AG10803 (cell line): ENCODE measurements around the gene ELL.

Source experiments
- DNase-seq: peaks from one replicate; pipeline ENCODE4 v3.0.0; 2010; ENCODE audit warnings: low read depth
- H3K4me3 ChIP-seq: 2 replicates; pipeline ENCODE4 v1.5.1; 2011; ENCODE audit warnings: mild to moderate bottlenecking, low read length, control low read depth
- CTCF ChIP-seq: conservative IDR thresholded peaks from 2 replicates; pipeline ENCODE4 v1.5.1; 2011; ENCODE audit warnings: mild to moderate bottlenecking, low read length, control low read depth, inconsistent platforms

The ELL gene

DNA sequence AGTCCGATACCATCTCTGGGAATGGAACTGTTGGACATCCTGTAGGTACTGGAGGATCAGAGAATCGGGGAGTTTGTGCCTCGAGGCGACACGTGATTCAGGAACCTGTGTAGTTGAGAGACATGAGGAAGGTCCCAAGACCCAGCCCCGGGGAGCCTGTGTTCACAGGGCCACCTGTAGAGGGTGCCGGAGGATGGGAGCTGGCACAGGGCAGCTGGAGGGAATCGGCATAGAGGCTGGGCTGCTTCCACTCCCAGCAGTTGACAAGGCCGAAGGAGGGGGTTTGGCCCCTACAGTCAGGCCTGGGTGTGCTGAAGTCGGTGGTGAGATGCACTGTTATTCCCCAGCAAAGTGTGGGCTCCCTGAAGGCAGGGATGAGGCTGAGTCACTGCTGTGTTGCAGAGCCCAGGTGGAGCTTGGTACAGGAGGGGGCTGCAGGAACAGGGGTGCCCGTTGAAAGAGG, 81.4 kb downstream of the ELL start:
- TF ChIP-seq CTCF, result peak; percentile 23; the same call in 1 of the 2 replicates
- no peak overlapping the region for H3K4me3 ChIP-seq
- DNase-seq, result no peak

GRCh38 chr19:18439910-18440237, 82.0 kb downstream of the ELL start:
- TF ChIP-seq CTCF, result no peak
- no peak for DNase-seq
- no peak overlapping the region for H3K4me3 ChIP-seq

DNA sequence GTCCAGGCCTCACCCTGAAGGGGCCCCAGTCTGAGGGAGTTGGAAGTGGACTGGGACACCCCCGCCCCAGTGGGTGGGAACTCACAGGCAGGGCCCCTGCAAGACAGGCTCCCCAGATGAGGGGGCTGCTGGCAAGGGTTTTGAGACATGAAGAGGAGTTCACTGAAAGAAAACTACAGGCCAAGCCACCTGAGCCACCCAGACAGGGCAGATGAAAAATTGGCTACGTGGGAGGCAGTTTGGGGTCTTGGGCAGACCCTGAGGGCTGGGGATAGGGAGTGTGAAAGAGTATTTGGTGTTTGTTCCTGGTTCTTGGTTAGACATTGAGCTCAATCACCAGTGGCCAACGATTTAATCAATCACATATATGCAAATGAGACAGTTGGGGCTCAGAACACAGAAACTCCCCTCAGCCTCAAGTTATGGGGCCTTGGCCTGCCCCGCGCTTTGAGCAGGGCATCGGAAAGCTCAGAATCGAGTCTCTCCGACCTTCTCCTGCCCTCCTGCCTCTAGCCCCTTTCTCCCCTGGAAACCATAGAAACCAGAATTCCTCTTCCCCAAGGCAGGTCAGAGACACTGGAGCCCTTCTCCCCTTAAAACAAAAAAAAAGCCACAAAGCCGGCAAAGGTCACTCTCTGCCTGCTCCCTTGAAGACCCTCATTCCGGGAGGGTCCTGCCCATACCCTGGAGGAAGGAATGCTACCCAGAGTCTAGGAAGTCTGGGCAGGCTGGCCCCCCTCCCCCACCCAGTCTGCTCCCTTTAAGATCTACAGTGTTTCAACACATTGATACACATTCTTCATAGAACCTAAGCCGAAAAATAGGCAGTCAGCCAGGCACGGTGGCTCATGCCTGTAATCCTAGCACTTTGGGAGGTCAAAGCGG, 82.6 kb downstream of the ELL start:
- peak; percentile 58 for DNase-seq
- H3K4me3 ChIP-seq, result no peak overlapping the region
- no peak for TF ChIP-seq CTCF

- TF ChIP-seq CTCF, result no peak
- no peak overlapping the region; the same call in 1 of the 2 replicates for H3K4me3 ChIP-seq
- no peak for DNase-seq
Observed at GRCh38 chr19:18438331-18439024, 83.4 kb downstream of the ELL start.

DNA sequence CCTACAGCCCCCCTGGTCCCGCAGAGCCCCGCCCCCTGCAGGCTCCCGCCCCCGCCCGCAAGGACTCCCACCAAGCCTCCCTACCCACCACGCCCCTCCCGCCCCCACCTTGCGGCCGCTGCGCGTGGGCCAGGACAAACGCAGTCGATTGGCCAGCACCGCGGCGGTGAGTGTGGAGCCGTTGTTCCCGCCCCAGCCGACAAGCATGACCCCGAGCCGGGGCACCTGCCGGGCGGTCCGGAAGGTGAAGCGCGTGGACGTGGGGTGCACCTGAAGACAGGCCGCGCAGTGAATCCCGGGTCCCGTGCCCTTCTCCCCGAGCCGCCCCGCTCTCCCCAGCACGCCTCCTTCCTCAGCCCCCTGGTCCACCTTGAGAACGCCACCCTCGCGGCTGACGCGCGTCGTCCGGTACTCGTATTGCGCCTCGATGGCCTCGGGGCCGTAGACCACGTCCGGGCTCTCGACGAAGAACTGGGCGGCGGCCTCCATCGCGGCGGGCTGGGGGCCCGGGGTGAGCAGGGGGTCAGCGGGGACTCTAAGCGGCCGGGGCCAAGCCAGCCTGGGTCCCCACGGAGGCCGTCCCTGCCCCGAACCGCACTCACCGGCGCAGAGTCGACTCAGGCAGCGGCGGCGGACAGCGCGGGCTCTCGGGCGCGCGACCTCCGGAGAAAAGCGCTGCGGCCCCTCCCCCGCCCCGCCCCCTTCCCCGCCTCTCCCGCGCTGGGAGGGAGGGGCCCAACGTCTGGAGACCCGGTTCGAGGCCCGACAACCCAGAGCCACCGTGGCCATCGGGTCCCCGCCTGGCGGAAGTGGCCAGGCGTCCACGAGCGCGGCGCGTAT, 84.2 kb downstream of the ELL start, which contains the start of gene ISYNA1:
TSS of gene ISYNA1 (minus strand) at position 643 of the 840 bp plus-strand sequence. CDS start at position 489, 154 bp downstream.
- TF ChIP-seq CTCF, result no peak
- DNase-seq, result no peak

GRCh38 chr19:18436671-18437490, 85.0 kb downstream of the ELL start:
- no peak for TF ChIP-seq CTCF

More for the DNA sequence above, 84.2 kb downstream of the ELL start, which contains the start of gene ISYNA1:
- H3K4me3 ChIP-seq, result peak within 1 kb of the TSS; percentile 59

More at GRCh38 chr19:18436671-18437490, 85.0 kb downstream of the ELL start:
- H3K4me3 ChIP-seq, result peak overlapping the region; percentile 59
- peak; percentile 65 for DNase-seq
